Panc1 (cell line): ENCODE measurements around the gene GCN1. TPM values are rescaled to one million over a fixed set of nuclear protein-coding genes. Genes with fewer than 3 reads are reported as not detected.
A peak's percentile ranks its signal among the peaks of the same experiment; 100 is the strongest.

Source experiments
- ATAC-seq: fragments of 200-7000 bp; cut with Tn5 transposase; 2 replicates; pipeline ENCODE4 v1.9.1; 2020; ENCODE audit warnings: mild to moderate bottlenecking, moderate library complexity
- BruUV-seq: library from RNA; stranded (reverse); fragments of 400-500 nt; replicated peaks from 2 replicates; lab custom pipeline; 2021; lab: Mats Ljungman, UMichigan
- CTCF ChIA-PET: fragments of 300-600 bp; sonication (Branson Sonifier 250); formaldehyde crosslinking; loops from one replicate; lab custom pipeline; 2022; ENCODE audit warnings: antibody characterized with exemption; lab: Charles Lee
- POLR2A ChIA-PET: fragments of 300-600 bp; sonication (Branson Sonifier 250); formaldehyde crosslinking; loops from one replicate; lab custom pipeline; 2022; ENCODE audit warnings: antibody characterized with exemption; lab: Charles Lee
- DNase-seq: peaks from one replicate; pipeline ENCODE4 v3.0.0-alpha.2; 2010; ENCODE audit warnings: low read depth, low spot score
- H3K27ac ChIP-seq: 2 replicates; pipeline ENCODE4 v1.5.1; 2011; ENCODE audit warnings: mild to moderate bottlenecking, low read length, inconsistent platforms
- H3K27me3 ChIP-seq: fragments of 200-500 bp; sonication (Bioruptor generic); 2 replicates; pipeline ENCODE4 v1.6.0; 2014; ENCODE audit warnings: low read length, inconsistent platforms; ENCODE audit not compliant: control insufficient read depth, insufficient read depth
- H3K36me3 ChIP-seq: fragments of 200-500 bp; sonication (Bioruptor generic); 2 replicates; pipeline ENCODE4 v1.5.1; 2014; ENCODE audit warnings: inconsistent platforms, mild to moderate bottlenecking, low read length, moderate library complexity; ENCODE audit not compliant: control insufficient read depth, insufficient read depth
- H3K4me1 ChIP-seq: 2 replicates; pipeline ENCODE4 v1.5.1; 2011; ENCODE audit warnings: inconsistent platforms, mild to moderate bottlenecking, low read length, moderate library complexity; ENCODE audit not compliant: control insufficient read depth, insufficient read depth
- H3K4me3 ChIP-seq, 2 experiments: 2 replicates each; pipeline ENCODE4 v1.5.1; 2011 to 2012; ENCODE audit warnings: low read depth in 2 of 2, low read length in 2 of 2, mild to moderate bottlenecking in 2 of 2, inconsistent platforms in 1 of 2, moderate library complexity in 1 of 2
- H3K9me3 ChIP-seq: fragments of 200-500 bp; sonication (Bioruptor generic); 2 replicates; pipeline ENCODE4 v1.5.1; 2014; ENCODE audit warnings: low read depth, mild to moderate bottlenecking, inconsistent platforms, low read length, moderate library complexity; ENCODE audit not compliant: control insufficient read depth, insufficient read depth
- POLR2AphosphoS5 ChIP-seq: IDR thresholded peaks from 2 replicates; pipeline ENCODE4 v1.6.1; 2012; ENCODE audit warnings: mild to moderate bottlenecking, low read depth, low read length, moderate library complexity
- SIN3A ChIP-seq: IDR thresholded peaks from 2 replicates; pipeline ENCODE4 v1.6.1; 2012; ENCODE audit warnings: low read depth, mild to moderate bottlenecking, low read length, moderate library complexity, borderline replicate concordance; ENCODE audit not compliant: insufficient read depth
- TCF7L2 ChIP-seq: IDR thresholded peaks from 2 replicates; pipeline ENCODE4 v1.6.1; 2011; ENCODE audit warnings: mild to moderate bottlenecking, low read depth, low read length, inconsistent platforms
- in situ Hi-C: cut with HindIII; loops from 2 replicates; pipeline ENCODE4 v1.10.0; 2016; ENCODE audit warnings: low sequenced_read_pairs, low pct_unique_long_range_greater_than_20kb
- intact Hi-C: fragments of 100-400 bp; cut with micrococcal nuclease; formaldehyde crosslinking; loops from one replicate; pipeline ENCODE4 v1.10.0; 2022; ENCODE audit not compliant: unreplicated experiment
- total RNA-seq: library from RNA; stranded (reverse); gene quantifications from one replicate; pipeline ENCODE4 v1.2.1, GENCODE V29; 2021; ENCODE audit not compliant: unreplicated experiment
- TF ChIP-seq, protein P1 (sequence below): fragments of 450-650 bp; IDR thresholded peaks from 2 replicates; pipeline ENCODE4 v1.5.1; 2017; ENCODE audit warnings: mild to moderate bottlenecking
- TF ChIP-seq, protein P2 (sequence below), 2 experiments: IDR thresholded peaks; 2 replicates each; pipeline ENCODE4 v1.6.1; 2011 to 2012; ENCODE audit warnings: low read depth in 2 of 2, control low read depth in 1 of 2, low read length in 1 of 2, mild to moderate bottlenecking in 1 of 2, moderate library complexity in 1 of 2; ENCODE audit not compliant: insufficient read depth in 1 of 2

Gene GCN1
- total RNA-seq, 1 experiment from 2014 or later = 175 TPM

DNA sequence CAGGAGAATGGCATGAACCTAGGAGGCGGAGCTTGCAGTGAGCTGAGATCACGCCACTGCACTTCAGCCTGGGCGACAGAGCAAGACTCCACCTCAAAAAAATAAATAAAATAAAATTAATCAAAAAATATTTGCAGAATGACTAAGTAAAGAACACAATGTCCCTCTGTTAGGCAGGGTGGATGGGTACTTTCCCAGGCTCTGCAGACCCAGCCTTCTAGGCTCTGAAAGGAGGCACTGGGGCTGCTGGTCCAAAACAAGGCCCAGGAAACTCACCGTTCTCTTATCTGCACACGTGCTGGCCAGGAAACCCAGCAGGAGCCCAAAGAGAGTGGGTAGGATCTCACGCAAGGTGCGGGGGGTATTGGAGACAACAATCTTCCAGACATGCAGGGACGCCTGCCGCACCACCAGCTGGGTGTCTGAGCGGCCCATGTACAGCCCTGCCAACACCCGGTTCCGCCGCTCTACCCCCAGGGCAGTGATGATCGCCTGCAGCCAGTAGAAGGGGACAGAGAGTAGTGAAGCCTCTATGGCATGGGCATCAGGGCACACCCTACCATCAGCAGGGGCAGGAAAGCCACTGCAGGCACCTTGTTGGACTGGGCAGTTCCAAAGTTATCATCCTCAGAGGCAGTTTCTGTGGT, 52.2 kb downstream of the GCN1 start:
- H3K4me3 ChIP-seq = no peak overlapping the region
- in situ Hi-C loops (no loop called here), intact Hi-C loops (no loop called here)
- peaks cover 31% of the 10 kb centered on the region for H3K36me3 ChIP-seq
- H3K9me3 ChIP-seq = no peaks in the 10 kb centered on the region
- ChIA-PET POLR2A (no interaction called here), CTCF (no interaction called here)
- no peaks in the 10 kb centered on the region for H3K4me1 ChIP-seq
- H3K27ac ChIP-seq = no peak overlapping the region
- ATAC-seq (peak; percentile 62), DNase-seq (no peak)
- TF ChIP-seq, protein P1, sequence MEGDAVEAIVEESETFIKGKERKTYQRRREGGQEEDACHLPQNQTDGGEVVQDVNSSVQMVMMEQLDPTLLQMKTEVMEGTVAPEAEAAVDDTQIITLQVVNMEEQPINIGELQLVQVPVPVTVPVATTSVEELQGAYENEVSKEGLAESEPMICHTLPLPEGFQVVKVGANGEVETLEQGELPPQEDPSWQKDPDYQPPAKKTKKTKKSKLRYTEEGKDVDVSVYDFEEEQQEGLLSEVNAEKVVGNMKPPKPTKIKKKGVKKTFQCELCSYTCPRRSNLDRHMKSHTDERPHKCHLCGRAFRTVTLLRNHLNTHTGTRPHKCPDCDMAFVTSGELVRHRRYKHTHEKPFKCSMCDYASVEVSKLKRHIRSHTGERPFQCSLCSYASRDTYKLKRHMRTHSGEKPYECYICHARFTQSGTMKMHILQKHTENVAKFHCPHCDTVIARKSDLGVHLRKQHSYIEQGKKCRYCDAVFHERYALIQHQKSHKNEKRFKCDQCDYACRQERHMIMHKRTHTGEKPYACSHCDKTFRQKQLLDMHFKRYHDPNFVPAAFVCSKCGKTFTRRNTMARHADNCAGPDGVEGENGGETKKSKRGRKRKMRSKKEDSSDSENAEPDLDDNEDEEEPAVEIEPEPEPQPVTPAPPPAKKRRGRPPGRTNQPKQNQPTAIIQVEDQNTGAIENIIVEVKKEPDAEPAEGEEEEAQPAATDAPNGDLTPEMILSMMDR = no peak
- TF ChIP-seq SIN3A (no peak), TCF7L2 (no peak), POLR2AphosphoS5 (no peak)
- TF ChIP-seq, protein P2, sequence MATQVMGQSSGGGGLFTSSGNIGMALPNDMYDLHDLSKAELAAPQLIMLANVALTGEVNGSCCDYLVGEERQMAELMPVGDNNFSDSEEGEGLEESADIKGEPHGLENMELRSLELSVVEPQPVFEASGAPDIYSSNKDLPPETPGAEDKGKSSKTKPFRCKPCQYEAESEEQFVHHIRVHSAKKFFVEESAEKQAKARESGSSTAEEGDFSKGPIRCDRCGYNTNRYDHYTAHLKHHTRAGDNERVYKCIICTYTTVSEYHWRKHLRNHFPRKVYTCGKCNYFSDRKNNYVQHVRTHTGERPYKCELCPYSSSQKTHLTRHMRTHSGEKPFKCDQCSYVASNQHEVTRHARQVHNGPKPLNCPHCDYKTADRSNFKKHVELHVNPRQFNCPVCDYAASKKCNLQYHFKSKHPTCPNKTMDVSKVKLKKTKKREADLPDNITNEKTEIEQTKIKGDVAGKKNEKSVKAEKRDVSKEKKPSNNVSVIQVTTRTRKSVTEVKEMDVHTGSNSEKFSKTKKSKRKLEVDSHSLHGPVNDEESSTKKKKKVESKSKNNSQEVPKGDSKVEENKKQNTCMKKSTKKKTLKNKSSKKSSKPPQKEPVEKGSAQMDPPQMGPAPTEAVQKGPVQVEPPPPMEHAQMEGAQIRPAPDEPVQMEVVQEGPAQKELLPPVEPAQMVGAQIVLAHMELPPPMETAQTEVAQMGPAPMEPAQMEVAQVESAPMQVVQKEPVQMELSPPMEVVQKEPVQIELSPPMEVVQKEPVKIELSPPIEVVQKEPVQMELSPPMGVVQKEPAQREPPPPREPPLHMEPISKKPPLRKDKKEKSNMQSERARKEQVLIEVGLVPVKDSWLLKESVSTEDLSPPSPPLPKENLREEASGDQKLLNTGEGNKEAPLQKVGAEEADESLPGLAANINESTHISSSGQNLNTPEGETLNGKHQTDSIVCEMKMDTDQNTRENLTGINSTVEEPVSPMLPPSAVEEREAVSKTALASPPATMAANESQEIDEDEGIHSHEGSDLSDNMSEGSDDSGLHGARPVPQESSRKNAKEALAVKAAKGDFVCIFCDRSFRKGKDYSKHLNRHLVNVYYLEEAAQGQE (IDR thresholded peaks at IDR 0.05; ENCODE audit: insufficient read depth in 1 of 2, low read depth in 2 of 2, low read length in 1 of 2) = no peak
- BruUV-seq = no TSS peak
- H3K27me3 ChIP-seq = no peaks in the 10 kb centered on the region

DNA sequence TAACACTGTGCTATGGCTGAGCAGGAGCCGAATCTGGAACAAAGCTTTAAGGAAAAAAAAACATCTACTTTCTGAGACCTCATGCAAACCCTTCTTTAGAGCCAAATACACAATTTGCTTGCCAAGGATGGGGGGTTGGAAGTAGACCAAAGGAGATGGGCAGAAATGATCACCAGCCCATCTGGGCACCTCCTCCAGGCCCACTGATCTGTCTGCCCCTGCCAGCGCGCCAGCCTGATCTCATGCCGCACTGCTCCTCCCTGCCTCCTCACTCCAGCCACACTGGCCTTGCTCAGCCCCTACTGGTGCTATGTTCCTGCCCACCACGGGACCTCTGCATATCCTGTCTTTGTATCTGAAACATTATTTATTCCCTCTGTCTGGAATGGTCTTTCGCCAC, 53.2 kb downstream of the GCN1 start:
- H3K27me3 ChIP-seq = no peaks in the 10 kb centered on the region
- TF ChIP-seq, protein P2 (IDR thresholded peaks at IDR 0.05; ENCODE audit: insufficient read depth in 1 of 2, low read depth in 2 of 2, low read length in 1 of 2) = no peak
- TF ChIP-seq SIN3A (no peak), TCF7L2 (no peak), POLR2AphosphoS5 (no peak)
- TF ChIP-seq, protein P1 = no peak
- ATAC-seq = no peak

More for the DNA sequence above, 53.2 kb downstream of the GCN1 start:
- ChIA-PET POLR2A (no interaction called here), CTCF (no interaction called here)
- Histone ChIP-seq H3K4me1 (no peaks in the 10 kb centered on the region), H3K27ac (no peak overlapping the region), H3K9me3 (no peaks in the 10 kb centered on the region), H3K36me3 (peaks cover 34% of the 10 kb centered on the region), H3K4me3 (no peak overlapping the region)
- DNase-seq = no peak
- TSS peak; percentile 42 for BruUV-seq
- in situ Hi-C loops = no loop called here
- intact Hi-C loops = no loop called here
